Measurements from ENCODE around the gene ITGAL. TPM values are rescaled to one million over a fixed set of nuclear protein-coding genes. Genes with fewer than 3 reads are reported as not detected.

Gene ITGAL
- total and polyA plus RNA-seq, 2 of the 13 experiments (the other 11 are each of a cell fraction or from before 2014, with no cell fraction given): 0.86 to 1.2 TPM

DNA sequence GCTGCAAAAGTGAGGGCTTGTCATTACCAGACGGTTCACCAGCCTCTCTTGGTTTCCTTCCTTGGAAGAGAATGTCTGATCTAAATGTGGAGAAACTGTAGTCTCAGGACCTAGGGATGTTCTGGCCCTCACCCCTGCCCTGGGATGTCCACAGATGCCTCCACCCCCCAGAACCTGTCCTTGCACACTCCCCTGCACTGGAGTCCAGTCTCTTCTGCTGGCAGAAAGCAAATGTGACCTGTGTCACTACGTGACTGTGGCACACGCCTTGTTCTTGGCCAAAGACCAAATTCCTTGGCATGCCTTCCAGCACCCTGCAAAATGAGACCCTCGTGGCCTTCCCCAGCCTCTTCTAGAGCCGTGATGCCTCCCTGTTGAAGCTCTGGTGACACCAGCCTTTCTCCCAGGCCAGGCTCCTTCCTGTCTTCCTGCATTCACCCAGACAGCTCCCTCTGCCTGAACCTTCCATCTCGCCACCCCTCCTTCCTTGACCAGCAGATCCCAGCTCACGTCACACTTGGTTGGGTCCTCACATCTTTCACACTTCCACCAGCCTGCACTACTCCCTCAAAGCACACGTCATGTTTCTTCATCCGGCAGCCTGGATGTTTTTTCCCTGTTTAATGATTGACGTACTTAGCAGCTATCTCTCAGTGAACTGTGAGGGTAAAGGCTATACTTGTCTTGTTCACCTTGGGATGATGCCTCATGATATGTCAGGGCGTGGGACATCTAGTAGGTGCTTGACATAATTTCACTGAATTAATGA lies 49.5 kb downstream of the ITGAL start (continued):
- TF ChIP-seq, protein P1, sequence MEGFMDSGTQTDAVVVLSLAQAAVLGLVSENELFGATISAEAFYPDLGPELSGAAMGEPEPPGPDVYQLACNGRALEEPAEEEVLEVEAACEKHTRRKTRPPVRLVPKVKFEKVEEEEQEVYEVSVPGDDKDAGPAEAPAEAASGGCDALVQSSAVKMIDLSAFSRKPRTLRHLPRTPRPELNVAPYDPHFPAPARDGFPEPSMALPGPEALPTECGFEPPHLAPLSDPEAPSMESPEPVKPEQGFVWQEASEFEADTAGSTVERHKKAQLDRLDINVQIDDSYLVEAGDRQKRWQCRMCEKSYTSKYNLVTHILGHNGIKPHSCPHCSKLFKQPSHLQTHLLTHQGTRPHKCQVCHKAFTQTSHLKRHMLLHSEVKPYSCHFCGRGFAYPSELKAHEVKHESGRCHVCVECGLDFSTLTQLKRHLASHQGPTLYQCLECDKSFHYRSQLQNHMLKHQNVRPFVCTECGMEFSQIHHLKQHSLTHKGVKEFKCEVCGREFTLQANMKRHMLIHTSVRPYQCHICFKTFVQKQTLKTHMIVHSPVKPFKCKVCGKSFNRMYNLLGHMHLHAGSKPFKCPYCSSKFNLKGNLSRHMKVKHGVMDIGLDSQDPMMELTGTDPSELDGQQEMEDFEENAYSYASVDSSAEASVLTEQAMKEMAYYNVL (CRISPR knock-in tag; IDR thresholded peaks at IDR 0.05; ENCODE audit: borderline replicate concordance): peak; percentile 77; the same call in 1 of the 2 replicates
- TF ChIP-seq, protein P2, sequence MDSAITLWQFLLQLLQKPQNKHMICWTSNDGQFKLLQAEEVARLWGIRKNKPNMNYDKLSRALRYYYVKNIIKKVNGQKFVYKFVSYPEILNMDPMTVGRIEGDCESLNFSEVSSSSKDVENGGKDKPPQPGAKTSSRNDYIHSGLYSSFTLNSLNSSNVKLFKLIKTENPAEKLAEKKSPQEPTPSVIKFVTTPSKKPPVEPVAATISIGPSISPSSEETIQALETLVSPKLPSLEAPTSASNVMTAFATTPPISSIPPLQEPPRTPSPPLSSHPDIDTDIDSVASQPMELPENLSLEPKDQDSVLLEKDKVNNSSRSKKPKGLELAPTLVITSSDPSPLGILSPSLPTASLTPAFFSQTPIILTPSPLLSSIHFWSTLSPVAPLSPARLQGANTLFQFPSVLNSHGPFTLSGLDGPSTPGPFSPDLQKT (CRISPR knock-in tag; IDR thresholded peaks at IDR 0.05; ENCODE audit: borderline replicate concordance): no peak
- TF ChIP-seq, protein P3, sequence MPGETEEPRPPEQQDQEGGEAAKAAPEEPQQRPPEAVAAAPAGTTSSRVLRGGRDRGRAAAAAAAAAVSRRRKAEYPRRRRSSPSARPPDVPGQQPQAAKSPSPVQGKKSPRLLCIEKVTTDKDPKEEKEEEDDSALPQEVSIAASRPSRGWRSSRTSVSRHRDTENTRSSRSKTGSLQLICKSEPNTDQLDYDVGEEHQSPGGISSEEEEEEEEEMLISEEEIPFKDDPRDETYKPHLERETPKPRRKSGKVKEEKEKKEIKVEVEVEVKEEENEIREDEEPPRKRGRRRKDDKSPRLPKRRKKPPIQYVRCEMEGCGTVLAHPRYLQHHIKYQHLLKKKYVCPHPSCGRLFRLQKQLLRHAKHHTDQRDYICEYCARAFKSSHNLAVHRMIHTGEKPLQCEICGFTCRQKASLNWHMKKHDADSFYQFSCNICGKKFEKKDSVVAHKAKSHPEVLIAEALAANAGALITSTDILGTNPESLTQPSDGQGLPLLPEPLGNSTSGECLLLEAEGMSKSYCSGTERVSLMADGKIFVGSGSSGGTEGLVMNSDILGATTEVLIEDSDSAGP (CRISPR knock-in tag; IDR thresholded peaks at IDR 0.05; ENCODE audit: borderline replicate concordance): peak; percentile 64
- TF ChIP-seq ZSCAN9 (CRISPR knock-in tag; IDR thresholded peaks at IDR 0.05; ENCODE audit: borderline replicate concordance) (no peak), EHMT2 (IDR thresholded peaks at IDR 0.05; ENCODE audit: borderline replicate concordance, low read depth, low read length) (no peak), ZNF616 (CRISPR knock-in tag; IDR thresholded peaks at IDR 0.05; ENCODE audit: low read depth) (no peak; the same call in 1 of the 2 replicates), FLYWCH1 (CRISPR knock-in tag; IDR thresholded peaks at IDR 0.05) (no peak), ZNF530 (CRISPR knock-in tag; IDR thresholded peaks at IDR 0.05; ENCODE audit: low read depth) (no peak), ZNF3 (CRISPR knock-in tag; IDR thresholded peaks at IDR 0.05) (no peak), ZFP82 (CRISPR knock-in tag; IDR thresholded peaks at IDR 0.05; ENCODE audit: borderline replicate concordance) (no peak), ZNF460 (CRISPR knock-in tag; IDR thresholded peaks at IDR 0.05; ENCODE audit: borderline replicate concordance) (no peak), NR3C1 (CRISPR knock-in tag; IDR thresholded peaks at IDR 0.05) (no peak)
- TF ChIP-seq, protein P4, sequence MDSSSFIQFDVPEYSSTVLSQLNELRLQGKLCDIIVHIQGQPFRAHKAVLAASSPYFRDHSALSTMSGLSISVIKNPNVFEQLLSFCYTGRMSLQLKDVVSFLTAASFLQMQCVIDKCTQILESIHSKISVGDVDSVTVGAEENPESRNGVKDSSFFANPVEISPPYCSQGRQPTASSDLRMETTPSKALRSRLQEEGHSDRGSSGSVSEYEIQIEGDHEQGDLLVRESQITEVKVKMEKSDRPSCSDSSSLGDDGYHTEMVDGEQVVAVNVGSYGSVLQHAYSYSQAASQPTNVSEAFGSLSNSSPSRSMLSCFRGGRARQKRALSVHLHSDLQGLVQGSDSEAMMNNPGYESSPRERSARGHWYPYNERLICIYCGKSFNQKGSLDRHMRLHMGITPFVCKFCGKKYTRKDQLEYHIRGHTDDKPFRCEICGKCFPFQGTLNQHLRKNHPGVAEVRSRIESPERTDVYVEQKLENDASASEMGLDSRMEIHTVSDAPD (CRISPR knock-in tag; IDR thresholded peaks at IDR 0.05): no peak
- TF ChIP-seq, protein P5, sequence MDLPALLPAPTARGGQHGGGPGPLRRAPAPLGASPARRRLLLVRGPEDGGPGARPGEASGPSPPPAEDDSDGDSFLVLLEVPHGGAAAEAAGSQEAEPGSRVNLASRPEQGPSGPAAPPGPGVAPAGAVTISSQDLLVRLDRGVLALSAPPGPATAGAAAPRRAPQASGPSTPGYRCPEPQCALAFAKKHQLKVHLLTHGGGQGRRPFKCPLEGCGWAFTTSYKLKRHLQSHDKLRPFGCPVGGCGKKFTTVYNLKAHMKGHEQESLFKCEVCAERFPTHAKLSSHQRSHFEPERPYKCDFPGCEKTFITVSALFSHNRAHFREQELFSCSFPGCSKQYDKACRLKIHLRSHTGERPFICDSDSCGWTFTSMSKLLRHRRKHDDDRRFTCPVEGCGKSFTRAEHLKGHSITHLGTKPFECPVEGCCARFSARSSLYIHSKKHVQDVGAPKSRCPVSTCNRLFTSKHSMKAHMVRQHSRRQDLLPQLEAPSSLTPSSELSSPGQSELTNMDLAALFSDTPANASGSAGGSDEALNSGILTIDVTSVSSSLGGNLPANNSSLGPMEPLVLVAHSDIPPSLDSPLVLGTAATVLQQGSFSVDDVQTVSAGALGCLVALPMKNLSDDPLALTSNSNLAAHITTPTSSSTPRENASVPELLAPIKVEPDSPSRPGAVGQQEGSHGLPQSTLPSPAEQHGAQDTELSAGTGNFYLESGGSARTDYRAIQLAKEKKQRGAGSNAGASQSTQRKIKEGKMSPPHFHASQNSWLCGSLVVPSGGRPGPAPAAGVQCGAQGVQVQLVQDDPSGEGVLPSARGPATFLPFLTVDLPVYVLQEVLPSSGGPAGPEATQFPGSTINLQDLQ (CRISPR knock-in tag; IDR thresholded peaks at IDR 0.05): no peak
- TF ChIP-seq, protein P6, sequence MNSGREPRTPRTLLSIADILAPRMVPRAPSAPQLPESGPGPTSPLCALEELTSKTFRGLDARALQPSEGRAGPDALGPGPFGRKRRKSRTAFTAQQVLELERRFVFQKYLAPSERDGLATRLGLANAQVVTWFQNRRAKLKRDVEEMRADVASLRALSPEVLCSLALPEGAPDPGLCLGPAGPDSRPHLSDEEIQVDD (CRISPR knock-in tag; IDR thresholded peaks at IDR 0.05; ENCODE audit: borderline replicate concordance): no peak
- TF ChIP-seq, protein P7, sequence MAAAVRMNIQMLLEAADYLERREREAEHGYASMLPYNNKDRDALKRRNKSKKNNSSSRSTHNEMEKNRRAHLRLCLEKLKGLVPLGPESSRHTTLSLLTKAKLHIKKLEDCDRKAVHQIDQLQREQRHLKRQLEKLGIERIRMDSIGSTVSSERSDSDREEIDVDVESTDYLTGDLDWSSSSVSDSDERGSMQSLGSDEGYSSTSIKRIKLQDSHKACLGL (CRISPR knock-in tag; IDR thresholded peaks at IDR 0.05): peak; percentile 71; the same call in 1 of the 2 replicates
- TF ChIP-seq, protein P8, sequence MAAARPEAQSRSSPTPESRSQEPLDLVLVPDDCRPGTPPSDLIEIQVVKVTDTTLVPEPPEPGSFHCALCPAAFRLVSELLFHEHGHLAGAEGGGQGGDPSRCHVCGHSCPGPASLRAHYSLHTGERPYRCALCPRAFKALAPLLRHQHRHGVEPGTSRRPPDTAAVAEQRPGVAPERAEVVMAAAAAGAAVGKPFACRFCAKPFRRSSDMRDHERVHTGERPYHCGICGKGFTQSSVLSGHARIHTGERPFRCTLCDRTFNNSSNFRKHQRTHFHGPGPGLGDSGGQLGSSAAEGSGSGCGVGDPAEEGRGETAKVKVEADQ (CRISPR knock-in tag; IDR thresholded peaks at IDR 0.05; ENCODE audit: borderline replicate concordance): no peak
